ENCODE results near the gene A3GALT2. TPM values are rescaled to one million over a fixed set of nuclear protein-coding genes. Genes with fewer than 3 reads are reported as not detected.

The A3GALT2 gene
- total RNA-seq, 6 experiments from 2014 or later = not detected

- H3K27ac Mint-ChIP-seq = peak overlapping the region; percentile 96
- H3K36me3 Mint-ChIP-seq (ENCODE audit: low read depth) = peaks cover 52% of the 10 kb centered on the region
- no peaks in the 10 kb centered on the region; the same call in none of the 2 replicates for H3K27me3 Mint-ChIP-seq (ENCODE audit: insufficient read depth)
- peak overlapping the region; percentile 93 for H3K4me3 Mint-ChIP-seq
- peaks cover 100% of the 10 kb centered on the region for H3K4me1 Mint-ChIP-seq (ENCODE audit: low read depth)
- DNase-seq = peak; percentile 93
- TF ChIP-seq CTCF (IDR thresholded peaks at IDR 0.05) = no peak
- H3K9me3 Mint-ChIP-seq = no peaks in the 10 kb centered on the region
Measured at GRCh38 chr1:33342041-33342723, 21.3 kb upstream of the A3GALT2 start.

- Mint-ChIP-seq H3K4me1 (ENCODE audit: low read depth) (peaks cover 100% of the 10 kb centered on the region), H3K27ac (peak overlapping the region; percentile 96), H3K27me3 (ENCODE audit: insufficient read depth) (no peaks in the 10 kb centered on the region; the same call in none of the 2 replicates), H3K36me3 (ENCODE audit: low read depth) (peaks cover 43% of the 10 kb centered on the region), H3K4me3 (peak overlapping the region; percentile 93), H3K9me3 (no peaks in the 10 kb centered on the region)
- TF ChIP-seq CTCF (IDR thresholded peaks at IDR 0.05) = no peak
- DNase-seq = no peak
Measured at GRCh38 chr1:33341190-33341589, 20.3 kb upstream of the A3GALT2 start.

DNA sequence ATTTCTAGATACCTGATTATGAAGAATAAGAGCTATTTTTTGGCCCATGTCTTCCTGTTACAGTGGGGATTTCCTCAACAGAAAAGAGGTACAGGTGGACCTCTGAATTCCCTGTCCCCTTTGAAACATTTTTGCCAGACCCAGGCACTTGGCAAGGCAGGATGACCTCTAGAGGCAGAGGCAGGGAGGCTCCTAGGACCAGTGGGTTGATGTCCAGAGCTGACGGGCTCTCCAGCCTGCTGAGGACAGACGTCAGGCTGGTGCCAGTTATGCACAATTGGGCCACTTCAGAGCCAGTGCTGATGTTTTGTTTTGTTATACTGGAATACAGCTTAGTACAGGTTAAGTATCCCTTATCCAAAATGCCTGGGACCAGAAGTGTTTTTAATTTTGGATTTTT is 18.5 kb upstream of the A3GALT2 start:
- H3K4me1 Mint-ChIP-seq (ENCODE audit: low read depth) = peaks cover 98% of the 10 kb centered on the region
- H3K4me3 Mint-ChIP-seq = peak overlapping the region; percentile 33
- no peaks in the 10 kb centered on the region for H3K9me3 Mint-ChIP-seq
- peak; percentile 47; the same call in 1 of the 2 replicates for TF ChIP-seq CTCF (IDR thresholded peaks at IDR 0.05)
- H3K27ac Mint-ChIP-seq = peak overlapping the region; percentile 75
- DNase-seq = no peak
- peaks cover 41% of the 10 kb centered on the region for H3K36me3 Mint-ChIP-seq (ENCODE audit: low read depth)
- H3K27me3 Mint-ChIP-seq (ENCODE audit: insufficient read depth) = no peaks in the 10 kb centered on the region; the same call in none of the 2 replicates

- TF ChIP-seq CTCF (IDR thresholded peaks at IDR 0.05) = no peak
- Mint-ChIP-seq H3K27ac (peak overlapping the region; percentile 75), H3K9me3 (no peaks in the 10 kb centered on the region), H3K4me1 (ENCODE audit: low read depth) (peaks cover 98% of the 10 kb centered on the region), H3K4me3 (peak overlapping the region; percentile 33), H3K27me3 (ENCODE audit: insufficient read depth) (no peaks in the 10 kb centered on the region; the same call in none of the 2 replicates), H3K36me3 (ENCODE audit: low read depth) (peaks cover 41% of the 10 kb centered on the region)
- DNase-seq = peak; percentile 61
Measured at GRCh38 chr1:33338440-33339211, 17.7 kb upstream of the A3GALT2 start.

- Mint-ChIP-seq H3K4me1 (ENCODE audit: low read depth) (peaks cover 98% of the 10 kb centered on the region), H3K27me3 (ENCODE audit: insufficient read depth) (no peaks in the 10 kb centered on the region; the same call in none of the 2 replicates), H3K36me3 (ENCODE audit: low read depth) (peaks cover 44% of the 10 kb centered on the region), H3K4me3 (peak overlapping the region; percentile 33), H3K9me3 (no peaks in the 10 kb centered on the region), H3K27ac (peak overlapping the region; percentile 75)
- no peak for TF ChIP-seq CTCF (IDR thresholded peaks at IDR 0.05)
- peak; percentile 60 for DNase-seq
Measured at GRCh38 chr1:33338048-33338439, 17.1 kb upstream of the A3GALT2 start.
